ENCODE results near the gene SPHK2.

DNA sequence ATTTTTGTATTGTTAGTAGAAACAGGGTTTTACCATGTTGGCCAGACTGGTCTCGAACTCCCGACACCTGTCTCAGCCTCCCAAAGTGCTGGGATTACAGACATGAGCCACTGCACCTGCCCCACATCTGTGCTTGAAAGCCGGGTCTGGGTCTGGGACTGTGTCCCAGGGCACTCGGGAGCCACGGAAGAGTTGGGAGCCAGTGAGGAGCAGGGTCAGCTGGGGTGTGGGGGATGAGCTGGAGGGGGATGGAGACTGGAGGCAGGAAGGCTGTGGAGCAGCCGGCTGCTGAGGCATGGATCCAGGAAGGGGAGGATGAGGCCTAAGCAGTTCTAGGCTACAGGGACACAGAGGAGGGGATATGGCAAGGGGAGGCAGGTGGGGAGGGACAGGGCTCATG lies 23.5 kb upstream of the SPHK2 start:
- TF ChIP-seq ZNF274 (IDR thresholded peaks at IDR 0.05; ENCODE audit: low read depth, low read length) (no peak), YY1 (IDR thresholded peaks at IDR 0.05; ENCODE audit: insufficient read depth, insufficient read length) (no peak), SUZ12 (IDR thresholded peaks at IDR 0.05; ENCODE audit: extremely low read depth, insufficient read depth, insufficient read length) (no peak)
